GM19035 (cell line): ENCODE data around the gene CSDE1.
"Not testable (repeated sequence)": the region's sequence is repeated elsewhere in the genome, so short reads cannot be mapped to it uniquely, and the experiment has no call there.

Experiments
- ATAC-seq: cut with Tn5 transposase; IDR thresholded peaks from one replicate; pipeline ENCODE4 v1.9.1; 2021; ENCODE audit not compliant: unreplicated experiment

CSDE1 gene

DNA sequence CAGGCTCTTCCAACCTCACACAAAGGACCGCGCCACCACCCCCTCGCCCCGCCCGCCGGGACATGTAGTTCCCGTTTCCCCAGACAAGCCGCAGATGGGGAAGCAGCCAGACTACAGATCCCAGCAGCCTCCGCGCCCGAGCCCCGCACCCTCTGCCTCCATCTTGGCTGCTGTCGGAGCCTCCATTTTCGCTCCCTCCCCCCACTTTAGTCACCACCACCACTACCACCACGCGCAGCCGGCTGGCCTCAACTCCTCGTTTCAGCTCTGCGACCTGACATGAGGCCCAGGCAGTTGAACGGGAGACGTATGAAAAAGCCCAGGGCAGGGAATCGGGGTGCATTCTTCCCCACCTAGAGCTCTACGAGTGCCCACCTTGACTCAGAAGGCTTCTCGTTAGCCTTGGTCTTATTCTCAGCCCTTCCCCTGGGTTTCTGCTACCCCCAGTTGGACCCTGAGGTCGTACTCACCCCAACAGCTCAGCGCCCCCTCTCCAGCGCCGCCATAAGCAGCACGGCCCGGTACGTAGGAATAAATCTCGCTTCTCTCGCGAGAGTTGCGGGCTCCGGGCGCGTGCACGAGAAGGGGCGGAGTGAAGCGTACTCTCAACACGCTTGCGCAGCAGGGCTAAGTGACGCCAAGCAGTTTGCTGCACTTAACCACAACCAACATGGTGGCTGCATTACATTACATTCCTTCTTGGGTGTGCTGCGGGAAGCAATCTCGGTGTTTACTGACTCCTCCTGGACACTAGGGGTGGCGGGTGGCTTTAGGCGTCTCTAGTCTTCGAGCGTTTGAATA is at the start of gene CSDE1:
CSDE1 (minus strand) TSS at position 530 of the 801 bp plus-strand sequence. CDS start 18,094 bp downstream, outside the sequence.
- peak; percentile 75 for ATAC-seq

DNA sequence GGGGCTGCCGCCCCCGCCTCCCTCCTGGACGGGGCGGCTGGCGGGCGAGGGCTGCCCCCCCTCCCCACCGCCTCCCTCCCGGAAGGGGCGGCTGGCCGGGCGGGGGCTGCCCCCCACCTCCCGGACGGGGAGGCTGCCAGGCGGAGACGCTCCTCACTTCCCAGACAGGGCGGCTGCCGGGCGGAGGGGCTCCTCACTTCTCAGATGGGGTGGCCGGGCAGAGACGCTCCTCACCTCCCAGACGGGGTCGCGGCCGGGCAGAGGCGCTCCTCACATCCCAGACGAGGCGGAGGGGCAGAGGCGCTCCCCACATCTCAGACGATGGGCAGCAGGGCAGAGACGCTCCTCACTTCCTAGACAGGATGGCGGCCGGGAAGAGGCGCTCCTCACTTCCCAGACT is 46.7 kb upstream of the CSDE1 start:
- ATAC-seq, result not testable (repeated sequence)

DNA sequence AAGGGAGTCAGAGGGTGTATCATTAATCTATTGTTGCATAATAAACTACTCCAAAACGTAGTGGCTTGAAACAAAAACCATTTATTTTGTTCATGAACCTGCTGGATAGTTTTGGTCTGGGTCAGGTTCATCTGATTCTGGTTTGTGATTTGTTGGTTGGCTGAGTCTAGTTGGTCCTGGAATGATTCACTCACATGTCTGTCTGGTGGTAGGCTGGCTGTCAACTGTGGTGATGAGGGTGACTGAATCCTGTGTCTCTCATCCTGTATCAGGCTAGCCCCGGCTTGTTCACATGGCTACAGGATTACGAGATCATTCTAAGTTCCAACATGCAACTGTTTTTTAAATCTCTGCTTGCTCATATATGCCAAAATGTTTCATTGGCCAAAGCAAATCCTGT is 45.2 kb upstream of the CSDE1 start:
- peak; percentile 62 for ATAC-seq

- no peak for ATAC-seq
Observed at GRCh38 chr1:114794038-114794437, 36.3 kb upstream of the CSDE1 start.

GRCh38 chr1:114790581-114790980 is 32.8 kb upstream of the CSDE1 start:
- ATAC-seq, result not testable (repeated sequence)

GRCh38 chr1:114786440-114786839 is 28.7 kb upstream of the CSDE1 start:
- ATAC-seq, result not testable (repeated sequence)

DNA sequence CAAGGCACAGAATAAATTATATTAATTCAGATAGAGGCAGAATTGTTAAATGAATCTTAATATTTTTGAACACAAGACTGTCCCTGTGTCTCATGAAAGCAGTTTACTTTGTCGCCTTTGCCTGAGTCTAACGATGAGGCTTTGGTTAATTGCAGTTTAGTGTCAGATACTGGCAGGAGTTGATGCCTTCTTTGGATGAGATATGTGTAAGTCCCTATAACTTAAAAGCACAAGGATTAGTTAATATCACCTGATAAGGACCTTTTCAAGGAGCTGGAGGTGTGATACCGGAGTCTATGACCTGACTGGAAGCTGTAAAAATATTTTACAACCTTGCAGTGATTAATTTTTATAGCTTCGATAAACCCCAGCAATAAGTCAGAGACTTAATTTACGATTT is 24.7 kb upstream of the CSDE1 start:
- no peak for ATAC-seq

DNA sequence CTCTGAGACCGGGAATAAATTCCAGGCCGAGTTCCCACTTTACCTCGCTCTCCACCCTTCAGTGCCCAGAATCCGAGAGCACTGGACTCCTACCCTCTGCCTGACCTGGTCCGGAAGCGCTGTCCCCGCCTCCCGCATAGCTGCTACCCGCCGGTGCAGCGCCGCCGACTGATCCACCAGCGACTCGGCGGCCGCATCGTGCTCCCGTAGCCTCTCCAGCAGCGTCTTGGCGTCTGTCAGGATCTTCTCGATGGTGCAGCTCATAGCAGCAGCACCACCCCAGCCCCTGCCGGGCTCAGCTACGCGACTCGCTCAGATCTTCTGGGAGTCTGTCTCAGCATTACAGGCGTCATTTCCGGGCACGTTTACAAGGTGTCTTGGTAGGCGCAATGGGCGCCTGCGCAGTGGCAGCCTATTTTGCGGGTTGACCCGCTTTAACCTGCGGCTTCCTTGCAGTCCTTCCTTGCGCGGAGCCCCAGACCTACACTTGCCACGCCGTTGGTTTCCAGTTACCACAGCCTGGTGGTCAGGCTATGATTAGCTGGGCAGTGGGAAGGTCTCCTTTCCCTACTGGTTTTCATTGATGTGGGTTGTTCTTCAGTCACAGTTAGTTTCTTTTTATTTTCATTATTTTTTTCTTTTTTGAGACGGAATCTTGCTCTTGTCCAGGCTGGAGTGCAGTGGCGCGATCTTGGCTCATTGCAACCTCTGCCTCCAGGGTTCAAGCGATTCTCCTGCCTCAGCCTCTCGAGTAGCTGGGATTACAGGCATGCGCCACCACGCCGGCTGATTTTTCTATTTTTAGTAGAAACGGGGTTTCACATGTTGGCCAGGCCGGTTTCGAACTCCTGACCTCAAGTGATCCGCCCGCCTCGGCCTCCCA is 22.8 kb upstream of the CSDE1 start, which contains the start of gene SIKE1:
SIKE1 (minus strand) TSS at position 342 of the 883 bp plus-strand sequence; CDS start at position 264, 78 bp downstream.
- peak; percentile 99 for ATAC-seq

GRCh38 chr1:114779722-114780121 is 21.9 kb upstream of the CSDE1 start:
- no peak for ATAC-seq

DNA sequence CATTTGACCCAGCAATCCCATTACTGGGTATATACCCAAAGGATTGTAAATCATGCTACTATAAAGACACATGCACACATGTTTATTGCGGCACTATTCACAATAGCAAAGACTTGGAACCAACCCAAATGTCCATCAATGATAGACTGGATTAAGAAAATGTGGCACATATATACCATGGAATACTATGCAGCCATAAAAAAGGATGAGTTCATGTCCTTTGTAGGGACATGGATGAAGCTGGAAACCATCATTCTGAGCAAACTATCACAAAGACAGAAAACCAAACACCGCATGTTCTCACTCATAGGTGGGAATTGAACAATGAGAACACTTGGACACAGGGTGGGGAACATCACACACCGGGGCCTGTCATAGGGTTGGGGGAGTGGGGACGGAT is 18.9 kb upstream of the CSDE1 start:
- ATAC-seq, result not testable (repeated sequence)

- no peak for ATAC-seq
Observed at GRCh38 chr1:114771992-114772391, 14.2 kb upstream of the CSDE1 start.

GRCh38 chr1:114770989-114771388 is 13.2 kb upstream of the CSDE1 start:
- no peak for ATAC-seq

DNA sequence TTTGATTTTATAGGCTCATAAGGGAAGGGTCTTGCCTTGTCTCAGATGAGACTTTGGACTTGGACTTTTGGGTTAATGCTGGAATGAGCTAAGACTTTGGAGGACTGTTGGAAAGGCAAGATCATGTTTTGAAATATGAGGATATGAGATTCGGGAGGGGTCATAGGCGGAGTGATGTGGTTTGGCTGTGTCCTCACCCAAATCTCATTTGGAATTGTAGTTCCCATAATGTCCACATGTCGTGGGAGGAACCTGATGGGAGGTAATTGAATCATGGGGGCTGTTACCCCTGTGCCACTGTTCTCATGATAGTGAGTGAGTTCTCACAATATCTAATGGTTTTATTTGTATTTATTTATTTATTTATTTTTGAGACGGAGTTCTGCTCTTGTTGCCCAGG is 6.9 kb upstream of the CSDE1 start:
- no peak for ATAC-seq

DNA sequence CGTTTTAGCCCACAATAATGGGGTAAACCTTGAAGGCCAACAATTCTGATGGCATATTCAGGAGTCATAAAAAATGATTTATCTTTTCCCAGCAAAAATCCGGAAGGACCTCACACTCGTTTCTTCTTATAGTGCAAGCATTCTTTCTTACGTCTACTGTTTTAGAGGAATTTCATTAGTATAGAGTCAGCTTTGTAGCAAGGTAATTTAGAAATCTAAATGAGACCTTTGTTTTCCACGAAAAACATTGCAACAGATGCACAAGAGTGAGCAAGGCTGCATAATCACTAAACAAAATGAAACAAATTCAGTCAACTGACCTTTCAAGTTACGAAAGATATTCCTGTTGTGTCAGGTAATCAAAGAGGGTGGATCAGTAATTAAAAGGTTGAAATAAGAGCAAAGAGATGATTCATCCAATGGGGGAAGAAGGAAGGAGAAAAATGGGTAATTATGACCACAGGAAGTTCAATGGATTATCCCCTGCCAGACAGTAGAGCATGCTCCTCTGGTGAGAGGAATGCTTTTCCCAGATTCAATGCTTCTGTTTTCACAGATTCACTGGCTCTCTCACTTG is 560 bp upstream of the CSDE1 start:
- no peak for ATAC-seq

DNA sequence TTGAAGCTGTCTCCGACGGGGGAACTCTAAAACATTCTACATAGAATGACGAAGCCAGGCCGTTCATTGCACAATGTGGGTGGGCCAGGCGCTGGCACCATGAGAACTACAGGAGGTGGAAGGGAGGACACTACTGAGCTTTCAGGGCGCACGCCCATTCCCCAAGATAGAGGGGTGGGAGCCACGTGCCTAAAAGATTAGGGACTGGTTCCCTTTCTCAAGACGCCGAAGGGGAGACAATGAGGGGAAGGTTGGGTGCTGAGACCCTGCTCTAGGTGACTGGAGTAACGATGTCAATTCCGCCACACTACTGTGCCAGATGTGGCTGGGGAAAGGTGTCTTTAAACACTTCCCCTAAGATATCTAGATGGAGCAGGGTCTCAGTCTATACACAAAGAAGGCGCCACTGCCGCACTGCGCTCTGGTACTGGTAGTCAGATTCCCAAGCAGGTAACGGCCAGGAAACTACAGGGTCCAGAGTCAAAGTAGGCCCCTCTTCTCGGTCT is 782 bp downstream of the CSDE1 start:
- no peak for ATAC-seq

DNA sequence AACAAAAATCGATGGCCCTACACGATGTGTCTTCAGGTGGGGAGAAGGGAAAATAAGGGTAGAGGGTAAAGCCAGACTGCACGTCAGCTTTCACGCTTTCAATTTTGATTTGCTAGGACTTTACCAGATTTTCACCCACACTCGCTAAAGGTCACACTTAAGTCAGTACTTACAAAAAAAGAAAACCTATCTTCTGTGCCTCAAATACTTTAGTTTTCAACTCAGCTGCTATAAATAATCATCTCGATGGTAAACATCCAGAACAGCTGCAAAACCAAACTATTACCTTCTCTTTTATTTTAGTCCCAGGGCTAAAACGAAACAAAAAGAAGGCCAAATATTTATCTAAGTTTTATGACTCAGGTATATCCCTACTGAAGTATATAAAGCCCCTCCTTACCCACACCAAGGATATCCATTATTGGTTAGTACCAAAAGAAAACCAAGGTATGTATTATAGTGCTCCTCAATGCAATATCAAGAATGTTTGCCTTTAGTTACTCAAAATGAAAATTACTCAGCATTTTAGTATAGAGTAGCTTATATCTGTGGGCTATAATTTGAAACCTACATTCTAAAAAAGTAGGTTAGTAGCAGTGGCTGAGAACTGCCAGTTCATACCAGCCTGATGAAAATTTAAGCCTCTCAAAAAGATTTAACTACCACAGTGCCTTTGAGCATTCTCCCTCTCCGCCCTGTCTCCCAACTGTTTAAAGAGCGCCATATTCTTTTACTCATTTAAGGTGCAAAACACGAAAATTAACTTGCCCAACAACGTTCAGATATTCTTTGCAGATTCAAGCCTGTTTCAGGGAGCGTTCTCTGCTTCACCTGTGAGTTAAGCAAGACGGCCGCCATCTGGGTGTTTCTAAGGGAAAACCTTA is 1.5 kb downstream of the CSDE1 start:
- peak; percentile 37 for ATAC-seq

DNA sequence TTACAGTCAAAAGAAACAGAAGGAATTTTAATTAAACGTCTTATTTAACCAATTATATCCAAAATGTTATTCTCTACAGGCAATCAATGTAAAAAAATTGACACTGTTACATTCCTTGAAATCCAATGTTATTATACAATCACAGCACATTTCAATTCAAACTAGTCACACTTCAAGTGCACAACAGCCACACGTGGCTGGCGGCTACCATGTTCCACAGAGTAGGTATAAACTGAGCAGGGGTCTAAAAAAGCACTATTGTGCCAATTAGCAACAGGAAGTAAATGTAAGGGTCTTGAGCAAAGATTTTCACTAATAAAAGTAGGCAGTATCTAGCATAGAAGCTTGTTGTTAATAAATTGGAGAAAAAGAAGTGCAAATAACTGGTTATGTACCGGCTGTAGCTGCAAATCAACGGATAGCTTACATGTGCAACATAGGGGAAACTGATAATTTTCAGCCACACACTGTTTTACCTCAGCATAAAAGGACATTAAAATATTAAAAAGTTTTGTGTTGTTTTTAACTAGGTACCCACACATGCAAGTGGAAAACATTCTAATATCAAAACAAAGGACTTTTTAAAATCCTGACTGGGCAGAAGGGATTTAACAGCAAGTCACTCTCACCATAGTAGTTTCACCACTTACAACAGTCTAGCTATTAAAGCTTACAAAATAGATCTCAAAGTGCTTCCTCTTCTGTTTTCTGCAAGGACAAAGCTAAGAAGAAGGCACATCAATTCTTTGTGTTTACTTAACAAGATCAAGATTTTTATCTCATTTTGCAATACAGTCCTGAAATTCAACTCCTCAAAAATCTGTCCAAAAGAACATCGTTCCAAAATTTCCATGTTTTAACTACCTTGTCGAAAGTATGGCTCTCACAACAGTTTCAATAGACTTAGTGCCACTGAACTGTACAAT is 2.5 kb downstream of the CSDE1 start:
- ATAC-seq, result no peak

DNA sequence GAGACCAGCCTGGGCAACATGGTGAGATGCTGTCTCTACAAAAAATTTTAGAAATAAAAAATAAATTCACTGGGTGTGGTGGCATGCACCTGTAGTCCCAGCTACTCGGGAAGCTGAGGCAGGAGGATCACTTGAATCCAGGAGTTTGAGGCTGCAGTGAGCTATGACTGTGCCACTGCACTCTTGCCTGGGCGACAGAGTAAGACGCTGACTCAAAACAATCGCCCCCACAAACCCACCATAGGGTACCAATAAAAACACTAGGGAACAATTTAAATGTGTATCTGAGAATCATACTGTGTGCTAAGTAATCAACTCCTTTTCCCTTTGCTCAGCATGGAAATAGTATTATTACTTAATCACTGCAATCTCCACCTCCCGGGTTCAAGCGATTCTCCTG is 4.1 kb downstream of the CSDE1 start:
- ATAC-seq, result not testable (repeated sequence)

DNA sequence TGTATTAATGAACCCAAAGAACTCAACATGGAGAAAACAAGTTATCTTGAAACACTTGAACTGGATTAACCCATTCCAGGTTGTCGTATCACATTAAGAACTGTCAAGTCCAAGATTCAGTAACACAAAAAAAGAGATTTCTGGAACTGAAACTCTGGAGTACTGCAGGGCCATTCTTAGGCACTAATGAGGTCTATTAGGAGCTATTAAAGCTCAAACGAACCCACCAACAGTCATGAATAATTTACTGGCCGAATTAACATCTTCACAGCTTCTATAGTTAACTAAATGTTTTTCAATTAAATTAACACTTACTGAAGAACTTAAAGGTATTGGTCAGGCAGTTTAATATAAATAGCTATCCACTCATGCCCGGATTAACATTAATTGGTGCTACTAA is 4.6 kb downstream of the CSDE1 start:
- no peak for ATAC-seq
